Measurements from ENCODE around the gene MATCAP1. TPM values are rescaled to one million over a fixed set of nuclear protein-coding genes. Genes with fewer than 3 reads are reported as not detected.

Gene MATCAP1
- polyA plus RNA-seq, 1 donor from 2014 or later, result 323 TPM

DNA sequence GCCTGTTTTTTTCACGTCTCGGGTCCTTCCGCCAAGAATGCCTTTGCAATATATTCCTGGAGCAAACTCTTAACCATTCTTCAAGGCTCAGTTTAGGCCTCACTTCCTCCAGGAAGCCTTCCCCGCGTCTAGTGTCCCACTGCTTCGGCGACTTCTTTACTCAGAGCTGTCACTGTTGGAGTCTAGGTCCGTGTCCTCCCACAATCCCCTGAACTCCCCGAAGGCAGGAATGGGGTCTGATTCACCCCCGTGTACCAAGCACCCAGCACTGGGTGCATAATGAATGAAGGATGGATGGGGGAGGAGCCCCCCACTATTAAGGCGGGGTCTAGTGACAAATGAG is 508 bp downstream of the MATCAP1 start:
- no peaks in the 10 kb centered on the region for H3K36me3 ChIP-seq (ENCODE audit: insufficient read depth, low read length)
- peak overlapping the region; percentile 91 for H3K4me3 ChIP-seq (ENCODE audit: low read length)
- no peaks in the 10 kb centered on the region for H3K9me2 ChIP-seq (ENCODE audit: insufficient read depth, low read length)
- no peaks in the 10 kb centered on the region for H3K9me3 ChIP-seq (ENCODE audit: low read length)
- H2AFZ ChIP-seq (ENCODE audit: low read depth, low read length), result peak overlapping the region; percentile 59
- H4K20me1 ChIP-seq (ENCODE audit: insufficient read depth), result peaks cover 1% of the 10 kb centered on the region
- H3K27ac ChIP-seq (ENCODE audit: low read length), result peak overlapping the region; percentile 93
- H3K9ac ChIP-seq (ENCODE audit: low read length), result peak overlapping the region; percentile 94
- H3F3A ChIP-seq (ENCODE audit: insufficient read depth, low read length, poor library complexity, severe bottlenecking), result no peaks in the 10 kb centered on the region
- peaks cover 14% of the 10 kb centered on the region for H3K27me3 ChIP-seq (ENCODE audit: insufficient read depth, low read depth, low read length)
- TF ChIP-seq EP300 (conservative IDR thresholded peaks at IDR 0.05; ENCODE audit: poor library complexity, severe bottlenecking), result no peak
- no peak for TF ChIP-seq EZH2 (IDR thresholded peaks at IDR 0.05; ENCODE audit: borderline replicate concordance, insufficient read depth, low read length, poor library complexity, severe bottlenecking)
- no peak for TF ChIP-seq TAF1 (IDR thresholded peaks at IDR 0.05; ENCODE audit: low read depth)
- no peak for TF ChIP-seq POLR2AphosphoS5 (IDR thresholded peaks at IDR 0.05)
- TF ChIP-seq SMC3 (conservative IDR thresholded peaks at IDR 0.05; ENCODE audit: poor library complexity), result no peak
- no peak for TF ChIP-seq REST (IDR thresholded peaks at IDR 0.05; ENCODE audit: borderline replicate concordance)
- TF ChIP-seq RAD21 (conservative IDR thresholded peaks at IDR 0.05), result no peak
- TF ChIP-seq MXI1 (conservative IDR thresholded peaks at IDR 0.05; ENCODE audit: poor library complexity, severe bottlenecking), result no peak
- TF ChIP-seq, protein P1, sequence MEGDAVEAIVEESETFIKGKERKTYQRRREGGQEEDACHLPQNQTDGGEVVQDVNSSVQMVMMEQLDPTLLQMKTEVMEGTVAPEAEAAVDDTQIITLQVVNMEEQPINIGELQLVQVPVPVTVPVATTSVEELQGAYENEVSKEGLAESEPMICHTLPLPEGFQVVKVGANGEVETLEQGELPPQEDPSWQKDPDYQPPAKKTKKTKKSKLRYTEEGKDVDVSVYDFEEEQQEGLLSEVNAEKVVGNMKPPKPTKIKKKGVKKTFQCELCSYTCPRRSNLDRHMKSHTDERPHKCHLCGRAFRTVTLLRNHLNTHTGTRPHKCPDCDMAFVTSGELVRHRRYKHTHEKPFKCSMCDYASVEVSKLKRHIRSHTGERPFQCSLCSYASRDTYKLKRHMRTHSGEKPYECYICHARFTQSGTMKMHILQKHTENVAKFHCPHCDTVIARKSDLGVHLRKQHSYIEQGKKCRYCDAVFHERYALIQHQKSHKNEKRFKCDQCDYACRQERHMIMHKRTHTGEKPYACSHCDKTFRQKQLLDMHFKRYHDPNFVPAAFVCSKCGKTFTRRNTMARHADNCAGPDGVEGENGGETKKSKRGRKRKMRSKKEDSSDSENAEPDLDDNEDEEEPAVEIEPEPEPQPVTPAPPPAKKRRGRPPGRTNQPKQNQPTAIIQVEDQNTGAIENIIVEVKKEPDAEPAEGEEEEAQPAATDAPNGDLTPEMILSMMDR (IDR thresholded peaks at IDR 0.05; ENCODE audit: poor library complexity, severe bottlenecking), result no peak
- H3K79me2 ChIP-seq (replicated peaks; ENCODE audit: insufficient read depth, low read length), result peaks cover 24% of the 10 kb centered on the region
- H3K4me2 ChIP-seq (ENCODE audit: low read length), result peak overlapping the region; percentile 76

DNA sequence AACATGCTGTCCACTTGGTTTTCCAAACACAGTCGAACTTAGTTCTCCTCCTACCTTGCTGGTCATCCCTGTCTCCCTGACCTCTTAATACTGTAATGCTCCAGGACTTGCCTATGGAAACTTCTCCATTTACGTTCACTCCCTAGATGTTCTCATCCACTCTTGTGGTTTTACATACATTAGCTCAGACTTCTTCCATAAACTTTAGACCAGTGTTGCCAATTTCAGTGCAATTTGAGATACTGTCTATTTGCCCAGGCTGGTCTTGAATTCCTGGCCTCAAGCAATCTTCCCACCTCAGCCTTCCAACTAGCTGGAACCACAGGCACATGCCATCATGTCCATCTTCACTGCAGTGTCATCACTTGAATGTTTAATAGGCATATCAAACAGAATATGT is 1.5 kb downstream of the MATCAP1 start:
- TF ChIP-seq MXI1 (conservative IDR thresholded peaks at IDR 0.05; ENCODE audit: poor library complexity, severe bottlenecking) (no peak), RAD21 (conservative IDR thresholded peaks at IDR 0.05) (no peak), TAF1 (IDR thresholded peaks at IDR 0.05; ENCODE audit: low read depth) (no peak), REST (IDR thresholded peaks at IDR 0.05; ENCODE audit: borderline replicate concordance) (no peak), EZH2 (IDR thresholded peaks at IDR 0.05; ENCODE audit: borderline replicate concordance, insufficient read depth, low read length, poor library complexity, severe bottlenecking) (no peak), EP300 (conservative IDR thresholded peaks at IDR 0.05; ENCODE audit: poor library complexity, severe bottlenecking) (no peak), POLR2AphosphoS5 (IDR thresholded peaks at IDR 0.05) (no peak), SMC3 (conservative IDR thresholded peaks at IDR 0.05; ENCODE audit: poor library complexity) (no peak)
- TF ChIP-seq, protein P1 (IDR thresholded peaks at IDR 0.05; ENCODE audit: poor library complexity, severe bottlenecking), result no peak
- Histone ChIP-seq H3K27me3 (ENCODE audit: insufficient read depth, low read depth, low read length) (peaks cover 19% of the 10 kb centered on the region), H3K4me2 (ENCODE audit: low read length) (peak overlapping the region; percentile 76)

More for the DNA sequence above, 1.5 kb downstream of the MATCAP1 start:
- peaks cover 9% of the 10 kb centered on the region for H4K20me1 ChIP-seq (ENCODE audit: insufficient read depth)
- peak overlapping the region; percentile 91 for H3K4me3 ChIP-seq (ENCODE audit: low read length)
- H3K9me2 ChIP-seq (ENCODE audit: insufficient read depth, low read length), result no peaks in the 10 kb centered on the region
- no peaks in the 10 kb centered on the region for H3K9me3 ChIP-seq (ENCODE audit: low read length)
- H3F3A ChIP-seq (ENCODE audit: insufficient read depth, low read length, poor library complexity, severe bottlenecking), result no peaks in the 10 kb centered on the region
- H3K27ac ChIP-seq (ENCODE audit: low read length), result no peak overlapping the region
- H3K9ac ChIP-seq (ENCODE audit: low read length), result peak overlapping the region; percentile 94
- H3K79me2 ChIP-seq (replicated peaks; ENCODE audit: insufficient read depth, low read length), result peaks cover 24% of the 10 kb centered on the region
- no peak overlapping the region for H2AFZ ChIP-seq (ENCODE audit: low read depth, low read length)
- H3K36me3 ChIP-seq (ENCODE audit: insufficient read depth, low read length), result no peaks in the 10 kb centered on the region
